Esophagus muscularis mucosa (tissue), 3 donors: ENCODE results near the gene PKP1.

ENCODE experiments used
- CTCF ChIP-seq, 3 experiments: fragments of 200-600 bp in 2 of 3; fragments of 450-650 bp in 1 of 3; sonication (generic) in 2 of 3; IDR thresholded peaks; one replicate each; pipeline ENCODE4 v1.5.1; 2017 to 2019; ENCODE audit warnings: antibody characterized with exemption in 3 of 3, mild to moderate bottlenecking in 2 of 3, moderate library complexity in 1 of 3
- POLR2A ChIP-seq: fragments of 450-650 bp; IDR thresholded peaks from one replicate; pipeline ENCODE4 v1.6.1; 2017; ENCODE audit warnings: antibody characterized with exemption, moderate library complexity, mild to moderate bottlenecking, low read depth

DNA sequence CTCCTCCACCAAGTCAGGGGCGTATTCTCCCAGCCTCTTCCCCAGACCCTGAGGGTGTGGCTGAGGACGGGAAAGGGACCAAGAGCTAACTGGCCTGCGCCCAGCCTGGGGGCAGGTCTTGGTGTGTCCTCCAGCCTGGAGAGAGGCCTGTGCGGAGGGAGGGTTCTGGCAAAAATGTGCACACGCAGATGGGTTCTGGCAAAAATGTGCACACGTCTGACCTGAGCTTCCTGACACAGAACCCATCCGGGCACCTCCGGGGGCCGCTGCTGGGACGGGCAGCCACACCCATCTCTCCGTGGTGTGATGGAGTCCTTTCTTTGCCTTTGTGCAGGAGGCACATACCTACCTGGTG lies 23.1 kb upstream of the PKP1 start:
- no peak for TF ChIP-seq POLR2A
- TF ChIP-seq CTCF (IDR thresholded peaks at IDR 0.05) = no peak
